Measurements from ENCODE around the gene TNFRSF19.

GRCh38 chr13:23643338-23644125 lies 73.3 kb downstream of the TNFRSF19 start:
- TF ChIP-seq CTCF (IDR thresholded peaks at IDR 0.05) (no peak), POLR2A (IDR thresholded peaks at IDR 0.05) (no peak)

Measured in heart left ventricle (tissue), 13 donors.